ENCODE results near the gene ZSWIM4.

ZSWIM4 gene

GRCh38 chr19:13763265-13763664, 32.0 kb upstream of the ZSWIM4 start:
- Histone ChIP-seq H3K36me3 (ENCODE audit: control insufficient read depth, low read length) (peaks cover 22% of the 10 kb centered on the region), H4K20me1 (ENCODE audit: control insufficient read depth, insufficient read depth, low read depth, low read length) (peaks cover 3% of the 10 kb centered on the region; the same call in 1 of the 2 replicates), H3K27ac (ENCODE audit: low read depth, low read length) (no peak overlapping the region), H3K79me2 (ENCODE audit: control insufficient read depth, low read length) (peaks cover 10% of the 10 kb centered on the region), H3K27me3 (ENCODE audit: control insufficient read depth, low read length) (no peaks in the 10 kb centered on the region), H3K4me3 (ENCODE audit: low read length) (no peak overlapping the region), H3K9me2 (replicated peaks; ENCODE audit: control insufficient read depth, low read length) (no peaks in the 10 kb centered on the region), H3K9me3 (ENCODE audit: control insufficient read depth, insufficient read depth, low read length) (no peaks in the 10 kb centered on the region), H3K4me1 (ENCODE audit: control insufficient read depth, low read length) (peaks cover 11% of the 10 kb centered on the region), H3F3A (ENCODE audit: control insufficient read depth, insufficient read depth) (no peaks in the 10 kb centered on the region; the same call in 1 of the 2 replicates), H3K4me2 (ENCODE audit: low read length) (no peak overlapping the region)
- no peak for TF ChIP-seq EZH2phosphoT487 (IDR thresholded peaks at IDR 0.05; ENCODE audit: borderline replicate concordance, low read length)
- no peak for TF ChIP-seq CTCF (IDR thresholded peaks at IDR 0.05; ENCODE audit: low read depth, low read length, poor library complexity, severe bottlenecking)

- H3K27ac ChIP-seq (ENCODE audit: low read depth, low read length) = no peak within 1 kb of the TSS
Observed at GRCh38 chr19:13764101-13764807, 31.0 kb upstream of the ZSWIM4 start, which contains the start of gene MRI1. TSS of gene MRI1 (plus strand) at chr19:13764522. CDS start at chr19:13764589, 67 bp downstream.

GRCh38 chr19:13764821-13765394, 30.3 kb upstream of the ZSWIM4 start:
- Histone ChIP-seq H3K79me2 (ENCODE audit: control insufficient read depth, low read length) (peaks cover 10% of the 10 kb centered on the region), H3K27ac (ENCODE audit: low read depth, low read length) (no peak overlapping the region), H3K9me3 (ENCODE audit: control insufficient read depth, insufficient read depth, low read length) (no peaks in the 10 kb centered on the region), H3F3A (ENCODE audit: control insufficient read depth, insufficient read depth) (no peaks in the 10 kb centered on the region; the same call in 1 of the 2 replicates), H3K36me3 (ENCODE audit: control insufficient read depth, low read length) (peaks cover 12% of the 10 kb centered on the region; the same call in 1 of the 2 replicates), H3K4me1 (ENCODE audit: control insufficient read depth, low read length) (peaks cover 11% of the 10 kb centered on the region), H3K27me3 (ENCODE audit: control insufficient read depth, low read length) (no peaks in the 10 kb centered on the region), H3K4me2 (ENCODE audit: low read length) (peak overlapping the region; percentile 71), H3K9me2 (replicated peaks; ENCODE audit: control insufficient read depth, low read length) (no peaks in the 10 kb centered on the region), H4K20me1 (ENCODE audit: control insufficient read depth, insufficient read depth, low read depth, low read length) (peaks cover 3% of the 10 kb centered on the region; the same call in 1 of the 2 replicates), H3K4me3 (ENCODE audit: low read length) (peak overlapping the region; percentile 70)
- no peak for TF ChIP-seq CTCF (IDR thresholded peaks at IDR 0.05; ENCODE audit: low read depth, low read length, poor library complexity, severe bottlenecking)
- no peak for TF ChIP-seq EZH2phosphoT487 (IDR thresholded peaks at IDR 0.05; ENCODE audit: borderline replicate concordance, low read length)

More at GRCh38 chr19:13764101-13764807, 31.0 kb upstream of the ZSWIM4 start, which contains the start of gene MRI1:
- H3K4me2 ChIP-seq (ENCODE audit: low read length) = peak within 1 kb of the TSS; percentile 71
- H3K36me3 ChIP-seq (ENCODE audit: control insufficient read depth, low read length) = peaks cover 12% of the 10 kb centered on the region; the same call in 1 of the 2 replicates
- peaks cover 10% of the 10 kb centered on the region for H3K79me2 ChIP-seq (ENCODE audit: control insufficient read depth, low read length)
- peak within 1 kb of the TSS; percentile 70 for H3K4me3 ChIP-seq (ENCODE audit: low read length)
- no peaks in the 10 kb centered on the region; the same call in 1 of the 2 replicates for H3F3A ChIP-seq (ENCODE audit: control insufficient read depth, insufficient read depth)
- TF ChIP-seq EZH2phosphoT487 (IDR thresholded peaks at IDR 0.05; ENCODE audit: borderline replicate concordance, low read length) (no peak), CTCF (IDR thresholded peaks at IDR 0.05; ENCODE audit: low read depth, low read length, poor library complexity, severe bottlenecking) (no peak)
- peaks cover 11% of the 10 kb centered on the region for H3K4me1 ChIP-seq (ENCODE audit: control insufficient read depth, low read length)
- no peaks in the 10 kb centered on the region for H3K27me3 ChIP-seq (ENCODE audit: control insufficient read depth, low read length)
- H4K20me1 ChIP-seq (ENCODE audit: control insufficient read depth, insufficient read depth, low read depth, low read length) = peaks cover 3% of the 10 kb centered on the region; the same call in 1 of the 2 replicates
- H3K9me3 ChIP-seq (ENCODE audit: control insufficient read depth, insufficient read depth, low read length) = no peaks in the 10 kb centered on the region
- no peaks in the 10 kb centered on the region for H3K9me2 ChIP-seq (replicated peaks; ENCODE audit: control insufficient read depth, low read length)
